HG02885 (cell line): Measurements from ENCODE around the gene CD53.
A peak's percentile ranks its signal among the peaks of the same experiment; 100 is the strongest.
"Not testable (repeated sequence)": the region's sequence is repeated elsewhere in the genome, so short reads cannot be mapped to it uniquely, and the experiment has no call there.

Source experiments
- ATAC-seq: cut with Tn5 transposase; IDR thresholded peaks from one replicate; pipeline ENCODE4 v1.9.1; 2021; ENCODE audit warnings: mild to moderate bottlenecking; ENCODE audit not compliant: unreplicated experiment, poor library complexity

The CD53 gene

GRCh38 chr1:110914676-110915075 lies 41.7 kb downstream of the CD53 start:
- ATAC-seq: no peak

DNA sequence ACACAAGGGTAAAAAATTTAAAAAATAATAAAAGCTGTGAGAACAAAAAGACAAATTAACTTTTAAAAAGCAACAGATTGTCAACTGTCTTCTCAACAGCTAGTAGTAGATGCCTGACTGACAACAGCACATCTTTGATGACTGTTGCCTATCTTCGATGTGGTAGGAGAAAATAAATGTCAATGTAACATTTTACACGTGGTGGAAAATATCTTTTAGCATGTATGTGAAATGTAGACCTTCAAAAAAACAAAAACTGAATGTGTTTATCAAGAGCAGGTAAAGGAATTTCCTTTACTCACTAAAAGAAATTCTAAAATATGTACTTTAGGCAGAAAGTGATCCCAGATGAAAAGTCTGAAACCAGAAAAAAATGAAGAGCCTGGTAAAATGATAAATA lies 42.9 kb downstream of the CD53 start:
- ATAC-seq: no peak

- no peak for ATAC-seq
These were observed 43.3 kb downstream of the CD53 start for GRCh38 chr1:110916274-110916668.

GRCh38 chr1:110916669-110917306 lies 43.8 kb downstream of the CD53 start:
- peak; percentile 54 for ATAC-seq

- no peak for ATAC-seq
These were observed 45.1 kb downstream of the CD53 start for GRCh38 chr1:110918016-110918415.

DNA sequence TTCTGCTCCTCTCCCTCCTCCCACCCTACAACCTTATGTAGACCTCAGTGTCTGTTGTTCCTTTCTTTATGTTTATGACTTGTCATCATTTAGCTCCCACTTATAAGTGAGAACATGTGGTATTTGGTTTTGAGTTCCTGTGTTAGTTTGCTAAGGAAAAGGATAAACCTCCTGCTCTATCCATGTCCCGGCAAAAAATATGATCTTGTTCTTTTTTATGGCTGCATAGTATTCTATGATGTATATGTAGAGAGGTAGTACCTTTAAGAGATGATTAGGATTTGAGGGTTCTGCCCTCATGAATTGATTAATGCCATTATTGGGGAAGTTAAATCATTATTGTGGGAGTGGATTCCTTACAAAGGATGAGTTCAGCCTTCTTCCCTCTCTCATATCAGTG lies 49.0 kb downstream of the CD53 start:
- no peak for ATAC-seq

GRCh38 chr1:110927484-110928075 lies 54.6 kb downstream of the CD53 start:
- no peak for ATAC-seq

GRCh38 chr1:110928191-110928590 lies 55.2 kb downstream of the CD53 start:
- ATAC-seq: no peak

GRCh38 chr1:110928904-110929303 lies 56.0 kb downstream of the CD53 start:
- no peak for ATAC-seq

DNA sequence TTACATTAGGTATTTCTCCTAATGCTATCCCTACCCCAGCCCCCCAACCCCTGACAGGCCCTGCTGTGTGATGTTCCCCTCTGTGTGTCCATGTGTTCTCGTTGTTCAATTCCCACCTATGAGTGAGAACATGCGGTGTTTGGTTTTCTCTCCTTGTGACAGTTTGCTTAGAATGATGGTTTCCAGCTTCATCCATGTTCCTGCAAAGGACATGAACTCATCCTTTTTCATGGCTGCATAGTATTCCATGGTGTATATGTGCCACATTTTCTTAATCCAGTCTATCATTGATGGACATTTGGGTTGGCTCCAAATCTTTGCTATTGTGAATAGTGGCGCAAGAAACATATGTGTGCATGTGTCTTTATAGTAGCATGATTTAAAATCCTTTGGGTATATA lies 58.1 kb downstream of the CD53 start:
- not testable (repeated sequence) for ATAC-seq

GRCh38 chr1:110936567-110936966 lies 63.6 kb downstream of the CD53 start:
- ATAC-seq: no peak

GRCh38 chr1:110944806-110945205 lies 71.9 kb downstream of the CD53 start:
- no peak for ATAC-seq

- ATAC-seq: no peak
These were observed 72.7 kb downstream of the CD53 start for GRCh38 chr1:110945626-110946025.

DNA sequence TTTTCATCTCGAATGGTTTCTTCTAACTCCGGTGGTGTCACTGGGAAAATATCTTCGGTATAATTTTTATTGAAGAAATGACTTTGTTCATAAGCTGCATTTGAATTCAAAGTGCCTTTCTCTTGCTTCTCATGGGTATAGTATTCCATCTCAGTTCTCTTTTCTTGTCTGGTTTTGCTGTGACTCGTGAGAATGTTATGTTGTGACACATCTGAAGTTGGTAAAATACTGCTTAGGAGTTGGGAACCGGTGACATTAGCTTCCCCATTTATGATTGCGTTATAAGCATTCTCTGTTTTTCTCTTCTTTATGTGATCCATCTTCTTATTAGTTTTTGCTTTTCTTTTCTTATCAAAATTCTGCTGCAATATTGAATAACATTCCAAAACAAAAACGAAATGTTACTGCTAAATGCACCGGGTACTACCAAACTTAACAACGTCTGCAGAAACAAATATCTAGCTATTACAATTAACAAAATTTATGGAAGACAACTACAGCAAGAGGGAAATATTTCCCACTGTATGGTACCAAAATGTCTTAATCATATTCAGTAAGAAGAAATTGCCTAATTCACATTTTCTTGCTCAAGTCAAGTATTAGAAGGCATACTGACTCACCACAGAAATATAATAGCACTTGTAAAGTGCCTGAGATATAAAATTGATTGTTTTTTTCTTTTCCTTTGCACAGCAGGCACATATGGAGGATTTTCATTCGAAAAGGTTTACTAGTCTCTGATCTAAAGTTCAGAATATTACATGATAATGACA lies 75.3 kb downstream of the CD53 start:
- ATAC-seq: no peak
